ENCODE measurements around the gene MRPS24. TPM values are rescaled to one million over a fixed set of nuclear protein-coding genes. Genes with fewer than 3 reads are reported as not detected.

The MRPS24 gene
- 48.3 and 61.4 TPM in 2 replicates for total RNA-seq

DNA sequence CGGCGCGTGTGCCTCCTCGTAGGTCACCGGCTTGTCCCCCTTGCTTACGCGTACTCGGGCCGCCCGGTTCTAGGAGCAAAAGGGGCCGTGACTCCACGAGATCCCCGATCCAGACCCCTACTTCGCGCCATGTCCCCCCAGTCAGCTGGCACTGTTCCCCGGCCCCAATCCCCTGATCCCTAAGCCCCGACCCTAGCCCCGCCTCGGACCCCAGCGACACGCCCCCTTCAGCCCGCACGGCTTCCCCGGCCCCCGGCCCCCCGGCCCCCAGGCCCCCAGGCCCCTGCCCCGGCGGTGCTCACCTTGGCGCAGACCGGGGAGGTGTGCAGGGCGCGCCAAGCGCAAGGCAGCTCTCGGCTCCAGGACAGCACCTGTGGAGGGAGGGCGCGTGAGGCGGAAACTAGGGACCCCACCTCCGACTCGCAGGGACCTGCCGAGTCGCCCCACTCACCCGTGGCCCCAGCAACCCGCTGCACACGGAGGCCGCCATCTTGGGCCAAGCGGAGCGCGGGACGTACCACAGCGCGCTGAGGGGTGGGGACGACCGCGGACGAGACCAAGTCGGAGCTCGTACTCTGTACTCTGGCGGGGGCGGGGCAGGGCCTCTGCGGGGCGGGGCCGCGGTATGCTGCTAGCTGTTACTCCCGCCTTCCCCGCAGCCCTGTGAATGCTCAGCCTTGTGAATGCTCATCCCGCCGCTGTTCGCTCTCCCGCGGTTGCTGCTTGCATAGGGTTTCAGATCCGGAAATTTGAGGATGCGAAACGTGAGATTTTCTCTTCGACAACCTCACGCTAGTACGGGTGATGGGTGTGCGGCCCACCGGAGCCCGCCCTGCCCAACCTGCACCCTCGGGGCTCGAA lies at the start of gene MRPS24:
MRPS24 (minus strand) TSS at position 512 of the 861 bp plus-strand sequence; CDS start at position 490, 22 bp downstream.

DNA sequence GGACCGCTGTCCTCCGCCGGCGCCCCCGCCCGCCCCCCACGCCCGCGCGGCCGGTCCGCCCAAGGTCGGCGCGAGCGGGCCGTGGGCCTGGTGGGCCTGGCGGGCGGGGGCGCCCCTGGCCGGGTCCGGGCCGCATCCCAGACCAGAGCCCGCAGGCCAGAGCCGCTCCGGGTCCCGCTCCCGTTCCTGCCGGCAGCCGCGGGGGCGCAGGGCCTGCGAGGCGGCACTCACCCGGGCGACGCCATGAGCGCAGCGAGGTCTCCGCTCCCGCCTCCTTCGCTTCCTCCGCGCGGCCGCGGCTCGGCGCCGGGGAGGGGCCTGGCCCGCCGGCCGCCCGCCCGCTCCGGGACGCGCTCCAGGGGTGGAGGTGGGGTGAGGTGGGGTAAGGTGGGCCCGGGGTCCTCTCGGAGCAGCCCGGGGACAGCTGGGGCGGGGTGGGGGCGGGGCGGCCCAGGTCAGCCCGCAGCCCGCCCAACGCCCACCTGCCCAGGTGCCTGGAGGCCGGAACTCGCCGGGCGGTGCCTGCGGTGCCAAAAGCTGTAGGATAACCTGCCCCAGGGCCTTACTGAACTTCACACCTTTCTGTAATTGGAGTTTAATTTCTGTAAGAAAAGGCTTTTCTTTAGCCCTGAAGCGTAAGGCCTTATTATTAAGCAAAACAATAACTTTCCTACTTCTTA lies 37.2 kb upstream of the MRPS24 start, which contains the start of gene URGCP:
URGCP (minus strand) TSS at position 266 of the 680 bp plus-strand sequence; CDS start at position 245, 21 bp downstream.

Other genes with a start within 250 kb of the MRPS24 start
- gene COA1, start 140.0 kb downstream of the MRPS24 start, total RNA-seq = 22.2 and 44.0 TPM in 2 replicates
- gene BLVRA, start 110.8 kb downstream of the MRPS24 start, total RNA-seq = 19.4 and 20.9 TPM in 2 replicates
- gene URGCP, start 37.1 kb upstream of the MRPS24 start, total RNA-seq = 18.1 and 29.3 TPM in 2 replicates
- 4.7 and 9.1 TPM in 2 replicates for gene UBE2D4, start 56.9 kb upstream of the MRPS24 start, total RNA-seq
- not detected in 2 replicates for gene SPDYE1, start 128.4 kb upstream of the MRPS24 start, total RNA-seq
- 82.6 and 159 TPM in 2 replicates for gene DBNL, start 175.2 kb upstream of the MRPS24 start, total RNA-seq
- gene PGAM2, start 196.1 kb upstream of the MRPS24 start, total RNA-seq = not detected in 2 replicates
- 5.2 and 9.4 TPM in 2 replicates for gene POLM, start 213.0 kb upstream of the MRPS24 start, total RNA-seq
- gene AEBP1, start 234.8 kb upstream of the MRPS24 start, total RNA-seq = 1.3 and 27.3 TPM in 2 replicates

Data from bladder microvascular endothelial cell (primary cell).